Suppressor macrophage treated with lipopolysaccharide for 1 hour (primary cell): Measurements from ENCODE around the gene ACTA1.
"Not testable (repeated sequence)": the region's sequence is repeated elsewhere in the genome, so short reads cannot be mapped to it uniquely, and the experiment has no call there.

Experiments used
- DNase-seq, 3 donors: peaks; one replicate each; pipeline ENCODE4 v3.0.0-alpha.2; 2020 to 2022

Gene ACTA1

DNA sequence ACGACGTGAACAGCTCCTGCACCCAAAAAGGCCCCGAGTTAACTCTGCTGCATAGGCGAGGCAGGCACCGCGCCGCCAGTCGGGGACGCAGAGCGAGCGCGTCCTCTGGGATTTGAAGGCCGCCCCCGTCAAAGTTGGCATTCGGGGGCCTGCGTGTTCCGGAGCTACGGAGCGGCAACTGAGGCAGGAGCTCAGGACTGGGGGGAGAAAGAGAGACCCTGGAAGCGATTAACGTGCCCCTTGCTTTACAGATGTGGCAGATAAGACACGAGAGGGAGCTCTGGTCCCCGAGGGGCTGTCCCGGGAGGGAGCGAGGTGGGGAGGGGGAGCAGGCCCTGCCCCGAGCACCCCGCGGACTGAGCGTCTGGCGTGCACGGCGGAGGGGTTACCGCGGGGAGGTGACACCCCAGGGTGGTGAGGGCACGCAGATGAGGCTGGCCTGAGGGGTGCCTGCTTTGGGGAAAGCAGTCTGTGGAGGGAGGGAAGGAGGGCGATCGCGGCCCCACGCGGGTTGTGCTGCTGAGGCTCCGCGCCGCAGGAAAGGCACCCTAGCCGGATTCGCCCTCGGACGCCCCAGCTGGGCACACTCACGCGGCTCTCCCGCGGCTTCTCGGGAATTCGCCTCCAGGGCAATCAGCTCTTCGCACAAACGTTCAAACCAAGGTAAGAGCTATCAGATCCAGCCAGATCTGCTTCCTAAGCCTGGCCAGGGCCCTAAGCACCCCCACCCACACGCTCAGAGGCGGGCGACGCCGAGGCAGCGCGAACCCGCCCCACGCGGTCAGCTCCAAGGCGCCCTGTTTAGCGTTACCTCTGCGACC lies 26.5 kb downstream of the ACTA1 start:
- DNase-seq: peak in 2 of 3 donors; percentile 16 to 28

DNA sequence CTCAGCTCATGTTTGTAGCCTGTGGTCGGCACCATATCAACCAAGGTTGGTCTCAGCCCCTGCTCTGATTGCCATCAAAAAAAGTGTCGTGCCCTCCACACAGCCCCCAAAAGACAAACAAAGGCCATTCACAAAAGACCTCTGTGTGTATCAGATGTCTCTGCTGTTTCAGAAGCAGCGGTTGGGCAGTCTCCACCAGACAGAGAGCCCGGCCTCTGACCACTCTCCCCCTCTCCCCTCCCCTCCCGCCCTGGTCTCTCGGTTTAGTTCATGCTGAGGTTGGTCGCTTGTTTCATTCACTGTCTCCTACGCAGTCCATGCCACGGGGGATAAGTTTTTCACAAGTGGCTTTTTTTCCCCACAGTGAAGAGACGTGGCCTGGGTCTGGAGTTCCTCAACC lies 27.1 kb downstream of the ACTA1 start:
- DNase-seq: no peak

DNA sequence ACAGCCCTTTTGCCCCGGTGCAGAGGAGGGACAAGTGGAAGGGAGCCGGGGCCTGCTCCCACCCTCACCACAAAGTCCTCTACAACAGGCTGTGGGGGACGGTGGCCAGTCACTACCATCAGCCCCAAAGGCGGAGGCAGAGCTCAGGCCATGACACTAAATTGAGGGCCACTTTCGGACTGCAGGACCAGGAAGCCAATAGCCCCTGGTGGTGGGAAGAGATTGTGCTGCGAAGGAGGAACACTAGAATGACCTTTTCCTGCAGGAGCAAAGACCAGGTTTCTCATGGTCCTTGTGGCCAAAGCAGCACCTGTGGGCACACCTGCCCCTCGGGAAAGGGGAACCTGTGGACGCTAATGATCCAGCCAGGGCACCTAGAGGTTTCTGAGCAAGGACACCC lies 30.3 kb downstream of the ACTA1 start:
- no peak for DNase-seq

DNA sequence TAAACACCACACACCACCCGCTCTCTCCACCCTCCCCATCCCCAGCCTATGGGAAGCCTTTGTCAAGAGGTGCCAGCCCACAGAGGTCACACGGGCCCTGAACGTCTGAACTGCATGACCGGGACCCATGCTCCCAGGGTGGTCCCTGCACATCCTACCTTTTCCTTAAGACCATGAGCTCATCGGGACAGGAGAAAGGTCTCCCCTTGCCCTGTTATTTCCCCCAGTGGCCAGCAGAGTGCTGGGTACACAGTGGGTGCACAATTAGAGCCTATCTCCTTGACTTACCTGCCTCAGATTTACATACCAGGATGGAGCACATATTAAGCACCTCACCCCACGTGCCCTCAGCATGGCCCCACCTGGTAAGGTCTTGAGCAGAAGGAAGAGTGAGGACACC lies 30.9 kb downstream of the ACTA1 start:
- no peak for DNase-seq

DNA sequence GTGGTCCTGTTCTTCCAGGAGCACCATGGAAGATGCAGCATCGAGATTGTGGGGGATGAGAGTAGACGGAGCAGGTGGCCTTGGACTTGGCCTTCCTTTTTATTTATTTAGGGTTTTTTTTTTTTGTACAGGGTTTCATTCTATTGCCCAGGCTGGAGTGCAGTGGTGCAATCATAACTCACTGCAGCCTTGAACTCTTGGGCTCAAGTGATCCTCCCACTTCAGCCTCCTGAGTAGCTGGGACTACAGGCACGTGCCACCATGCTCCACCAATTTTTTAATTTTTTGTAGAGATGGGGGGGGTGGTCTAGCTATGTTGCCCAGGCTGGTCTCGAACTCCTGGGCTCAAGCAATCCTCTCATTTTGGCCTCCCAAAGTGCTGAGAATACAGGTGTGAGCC lies 31.6 kb downstream of the ACTA1 start:
- not testable (repeated sequence) for DNase-seq

DNA sequence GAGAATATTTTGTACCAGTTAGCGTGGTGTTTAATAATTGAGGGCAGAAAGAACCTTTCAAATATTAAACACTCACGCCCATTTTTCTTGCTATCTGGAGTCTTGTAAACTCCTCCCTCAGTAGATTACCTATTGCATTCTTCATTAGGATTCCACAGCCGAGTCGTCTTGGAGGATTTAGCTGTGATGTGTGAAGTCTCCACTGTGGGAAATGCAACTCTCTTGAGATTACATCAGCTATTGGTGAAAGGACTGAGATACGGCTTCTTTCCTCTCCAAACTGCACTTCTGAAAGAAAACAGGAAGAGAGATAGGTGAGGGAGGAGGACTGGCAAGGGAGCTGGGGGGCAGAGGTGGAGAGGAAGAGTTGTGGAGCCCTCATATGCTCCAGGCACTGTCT lies 36.1 kb downstream of the ACTA1 start:
- no peak for DNase-seq

DNA sequence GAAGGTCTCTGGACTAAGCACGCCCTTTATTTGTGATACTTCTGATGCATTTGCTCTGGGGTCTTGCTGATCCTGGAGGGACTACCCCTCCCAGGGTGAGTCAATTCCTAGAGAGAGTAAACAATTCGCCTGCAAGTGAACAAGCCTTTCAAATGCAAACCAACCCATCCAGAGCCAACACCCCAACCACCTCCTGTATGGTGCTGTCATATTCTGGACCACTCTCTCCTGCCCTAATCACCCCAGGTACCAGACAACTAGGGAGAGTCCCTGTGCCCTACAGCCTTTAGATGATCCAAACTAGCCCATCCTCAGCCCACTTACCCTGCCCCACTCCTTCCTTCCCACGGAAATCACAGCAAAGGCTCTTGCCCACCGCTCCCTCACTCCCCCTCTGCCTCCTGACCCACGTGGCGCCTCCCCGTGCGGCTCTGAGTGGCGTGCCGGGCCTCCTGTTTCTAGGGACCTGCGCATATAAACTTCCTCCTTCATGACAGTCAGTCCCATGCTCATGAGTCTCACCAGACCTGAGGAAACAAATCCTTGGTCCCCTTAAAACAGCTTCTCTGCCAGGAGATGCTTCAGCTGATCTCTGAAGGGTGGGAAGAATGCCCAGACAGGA lies 37.2 kb downstream of the ACTA1 start:
- DNase-seq: peak in 2 of 3 donors; percentile 18

DNA sequence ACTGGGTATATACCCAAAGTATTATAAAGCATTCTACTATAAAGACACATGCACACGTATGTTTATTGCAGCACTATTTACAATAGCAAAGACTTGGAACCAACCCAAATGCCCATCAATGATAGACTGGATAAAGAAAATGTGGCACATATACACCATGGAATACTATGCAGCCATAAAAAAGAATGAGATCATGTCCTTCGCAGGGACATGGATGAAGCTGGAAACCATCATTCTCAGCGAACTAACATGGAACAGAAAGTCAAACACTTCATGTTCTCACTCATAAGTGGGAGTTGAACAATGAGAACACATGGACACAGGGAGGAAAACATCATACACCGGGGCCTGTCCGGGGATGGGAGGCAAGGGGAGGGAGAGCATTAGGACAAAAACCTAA lies 39.4 kb downstream of the ACTA1 start:
- not testable (repeated sequence) for DNase-seq

DNA sequence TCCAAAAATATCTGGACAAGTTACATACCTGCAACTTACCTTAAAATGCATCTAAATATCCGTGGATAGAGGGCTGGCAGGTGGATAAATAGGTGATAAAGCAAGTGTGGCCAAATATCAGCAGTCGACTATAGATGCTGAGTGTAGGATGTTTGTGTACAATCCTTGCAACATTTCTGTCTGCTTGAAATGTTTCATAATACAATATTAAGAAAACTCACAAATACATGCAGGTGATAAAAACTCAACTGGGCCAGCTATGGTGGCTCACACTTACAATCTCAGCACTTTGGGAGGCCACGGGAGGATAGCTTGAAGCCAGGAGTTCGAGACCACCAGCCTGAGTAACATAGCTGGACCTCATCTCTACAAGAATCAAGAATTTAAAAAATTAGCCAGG lies 41.0 kb downstream of the ACTA1 start:
- peak in 1 of 3 donors; percentile 16 for DNase-seq

DNA sequence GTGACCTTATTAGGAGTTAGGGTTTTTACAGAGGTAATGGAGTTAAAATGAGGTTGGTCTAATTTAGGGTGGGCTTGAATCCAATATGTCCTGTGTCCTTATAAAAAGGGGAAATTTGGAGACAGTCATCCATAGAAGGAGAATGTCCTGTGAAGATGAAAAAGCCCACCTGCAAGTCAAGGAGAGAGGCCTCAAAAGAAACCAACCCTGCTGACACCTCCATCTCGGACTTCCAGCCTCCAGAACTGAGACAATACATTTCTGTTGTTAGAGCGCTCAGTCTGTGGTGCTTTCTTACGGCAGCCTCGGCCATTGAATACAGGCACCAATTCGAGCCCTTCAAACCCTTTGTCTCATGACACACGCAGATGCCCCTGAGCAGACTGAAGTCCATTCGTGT lies 43.8 kb downstream of the ACTA1 start:
- DNase-seq: peak in 1 of 3 donors; percentile 15

DNA sequence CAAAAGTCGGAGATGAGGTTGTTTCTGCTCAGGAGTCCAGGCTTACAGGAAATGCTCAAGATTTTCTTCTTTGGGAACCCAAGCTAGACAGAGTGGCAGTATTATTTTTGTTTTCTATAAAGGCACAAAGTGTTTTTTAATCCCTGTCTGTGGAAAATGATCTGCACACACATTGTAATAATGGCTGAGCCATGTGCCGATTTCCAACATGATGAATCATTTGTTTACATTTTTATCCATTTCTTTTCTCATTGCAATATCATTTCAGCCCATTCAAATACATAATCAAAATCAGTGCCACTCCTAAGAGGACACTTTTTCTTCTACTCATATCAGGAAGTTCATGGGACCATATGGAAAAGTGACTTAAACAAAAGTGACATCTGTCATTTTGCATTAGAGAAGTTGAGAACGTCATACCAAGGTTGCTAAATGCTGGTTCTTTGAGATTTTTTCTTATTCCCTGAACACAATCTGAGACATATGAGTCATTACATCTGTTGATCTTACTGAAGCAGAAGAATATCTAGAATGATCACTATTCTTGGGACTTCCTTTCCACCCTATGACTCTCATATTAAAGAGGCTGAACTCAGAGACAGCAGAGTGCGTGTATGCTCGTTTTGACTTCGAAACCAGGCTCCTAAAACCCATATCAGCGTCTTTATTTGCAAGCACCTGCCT lies 44.9 kb downstream of the ACTA1 start:
- DNase-seq: peak; percentile 36 to 73 (median 57)

DNA sequence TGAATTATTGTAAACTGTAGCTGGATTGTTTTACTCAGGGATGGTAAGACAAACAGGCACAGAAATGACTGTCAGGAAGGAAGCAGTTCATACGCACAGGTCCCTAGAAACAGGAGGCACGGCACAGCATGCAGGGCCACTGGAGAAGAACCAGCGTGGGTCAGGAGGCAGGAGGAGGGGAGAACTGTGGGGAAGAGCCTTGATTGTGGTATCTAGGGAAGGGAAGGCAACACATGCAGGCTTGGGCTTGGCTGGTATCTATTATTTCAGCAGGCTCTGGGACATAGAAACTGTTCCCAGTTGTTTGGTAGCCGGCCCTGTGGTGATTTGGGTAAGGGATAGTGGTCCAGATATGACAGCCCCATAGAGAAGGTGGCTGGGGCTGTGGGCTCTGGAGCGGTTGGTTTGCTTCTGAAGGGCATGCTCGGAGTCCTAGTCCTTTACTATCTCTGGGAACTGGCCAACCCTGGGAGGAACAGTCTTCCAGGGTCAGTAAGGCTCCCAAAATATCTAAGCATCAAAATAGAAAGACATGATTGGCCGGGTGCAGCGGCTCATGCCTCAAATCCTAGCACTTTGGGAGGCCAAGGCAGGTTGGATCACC lies 47.9 kb downstream of the ACTA1 start:
- no peak for DNase-seq

DNA sequence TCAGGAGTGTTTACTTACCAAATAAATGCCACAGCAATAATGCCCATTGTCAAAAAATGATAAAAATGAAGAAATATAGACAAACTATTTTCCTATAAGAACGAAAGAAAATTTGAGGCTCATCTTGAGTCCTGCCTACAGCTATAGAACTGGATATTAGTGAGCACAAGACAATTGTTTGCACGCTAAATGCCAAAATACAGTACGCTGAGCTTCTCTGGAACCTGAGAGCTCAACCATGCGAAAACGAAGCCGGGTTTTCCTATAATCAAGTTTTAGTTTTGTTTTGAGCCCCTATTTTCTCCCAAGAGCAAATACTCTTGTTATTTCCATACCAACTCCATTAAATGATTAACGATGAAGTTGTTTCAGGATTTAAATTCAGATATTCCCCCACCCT lies 49.1 kb downstream of the ACTA1 start:
- DNase-seq: no peak

DNA sequence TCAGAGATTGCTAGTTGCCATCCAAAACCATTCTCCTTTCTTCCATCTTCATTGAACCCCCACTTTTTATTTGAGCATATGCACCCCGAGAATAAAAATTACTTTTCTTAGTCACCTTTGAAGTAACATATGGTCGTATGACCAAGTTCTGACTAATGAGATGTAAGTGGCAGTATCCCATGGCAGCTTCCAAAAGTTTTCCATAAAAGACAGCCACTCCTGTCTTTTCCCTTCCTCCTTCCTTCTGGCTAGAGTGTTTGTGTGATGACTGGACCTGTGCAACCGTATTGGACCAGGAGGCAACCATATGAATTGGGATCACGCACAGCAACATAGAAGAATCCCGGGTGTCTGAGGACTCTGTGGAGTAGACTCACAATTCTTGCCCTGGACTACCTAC lies 49.9 kb downstream of the ACTA1 start:
- no peak for DNase-seq

DNA sequence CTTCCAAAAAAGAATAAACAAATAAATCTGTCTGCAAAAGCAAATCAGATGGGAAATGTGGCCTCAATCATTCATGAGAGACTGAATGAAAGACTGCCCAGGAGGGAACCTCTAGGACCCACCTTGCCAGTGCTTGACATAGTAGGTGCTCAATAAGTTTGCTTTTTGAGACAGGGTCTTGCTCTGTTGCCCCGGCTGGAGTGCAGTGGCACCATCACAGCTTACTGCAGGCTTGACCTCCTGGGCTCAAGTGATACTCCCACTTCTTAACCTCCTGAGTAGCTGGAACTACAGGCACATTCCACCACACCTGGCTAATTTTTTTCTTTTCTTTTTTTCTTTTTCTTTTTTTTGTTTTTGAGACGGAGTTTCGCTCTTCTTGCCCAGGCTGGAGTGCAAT lies 50.7 kb downstream of the ACTA1 start:
- no peak for DNase-seq
